ENCODE results near the gene DUSP12.
A peak's percentile ranks its signal among the peaks of the same experiment; 100 is the strongest.
"Not testable (repeated sequence)": the region's sequence is repeated elsewhere in the genome, so short reads cannot be mapped to it uniquely, and the experiment has no call there.

Gene DUSP12

GRCh38 chr1:161720956-161721737 is 28.4 kb upstream of the DUSP12 start, which contains the start of gene FCRLB:
FCRLB (plus strand) TSS chr1:161721544; CDS start chr1:161722673, 1,129 bp downstream.
- CTCF ChIA-PET = interaction anchor here (1.4 kb wide), 2 partner anchors 18 to 234 kb away, joined by 3 to 4 read pairs; no protein-coding TSS in a partner anchor

DNA sequence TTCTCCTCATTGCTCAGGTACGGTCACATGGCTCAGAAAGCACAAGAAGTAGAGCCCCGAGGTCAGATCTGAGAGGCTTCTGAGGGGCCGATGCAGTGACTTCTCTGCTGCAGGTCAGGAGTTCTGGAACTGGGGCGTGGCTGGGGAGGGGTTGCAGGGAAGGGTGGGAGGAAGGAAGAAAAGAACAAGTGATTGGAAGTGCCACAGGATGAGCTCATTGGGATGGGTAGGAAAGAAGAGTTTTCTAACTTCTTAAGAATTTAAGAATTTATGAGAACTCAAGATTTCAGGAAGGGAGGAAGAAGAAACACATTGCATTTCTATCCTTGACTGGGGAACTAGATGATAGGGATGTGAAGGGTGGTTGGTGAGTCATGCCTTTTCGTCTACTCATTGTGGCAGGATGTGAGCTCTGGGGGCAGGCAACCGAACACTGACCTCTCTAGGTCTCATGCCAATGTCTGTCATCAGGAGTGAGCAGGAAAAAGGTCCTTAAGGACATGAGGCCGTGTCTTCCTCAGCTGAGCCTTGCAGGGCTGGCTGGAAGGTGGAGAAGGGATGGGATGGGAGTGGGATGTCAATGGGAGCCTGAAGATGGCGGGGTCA is 27.7 kb upstream of the DUSP12 start:
- CTCF ChIA-PET = interaction anchor here (0.7 to 1.4 kb wide), 4 partner anchors 14 to 234 kb away, joined by 3 to 4 read pairs (median 3); no protein-coding TSS in a partner anchor
- TF ChIP-seq, protein P1, sequence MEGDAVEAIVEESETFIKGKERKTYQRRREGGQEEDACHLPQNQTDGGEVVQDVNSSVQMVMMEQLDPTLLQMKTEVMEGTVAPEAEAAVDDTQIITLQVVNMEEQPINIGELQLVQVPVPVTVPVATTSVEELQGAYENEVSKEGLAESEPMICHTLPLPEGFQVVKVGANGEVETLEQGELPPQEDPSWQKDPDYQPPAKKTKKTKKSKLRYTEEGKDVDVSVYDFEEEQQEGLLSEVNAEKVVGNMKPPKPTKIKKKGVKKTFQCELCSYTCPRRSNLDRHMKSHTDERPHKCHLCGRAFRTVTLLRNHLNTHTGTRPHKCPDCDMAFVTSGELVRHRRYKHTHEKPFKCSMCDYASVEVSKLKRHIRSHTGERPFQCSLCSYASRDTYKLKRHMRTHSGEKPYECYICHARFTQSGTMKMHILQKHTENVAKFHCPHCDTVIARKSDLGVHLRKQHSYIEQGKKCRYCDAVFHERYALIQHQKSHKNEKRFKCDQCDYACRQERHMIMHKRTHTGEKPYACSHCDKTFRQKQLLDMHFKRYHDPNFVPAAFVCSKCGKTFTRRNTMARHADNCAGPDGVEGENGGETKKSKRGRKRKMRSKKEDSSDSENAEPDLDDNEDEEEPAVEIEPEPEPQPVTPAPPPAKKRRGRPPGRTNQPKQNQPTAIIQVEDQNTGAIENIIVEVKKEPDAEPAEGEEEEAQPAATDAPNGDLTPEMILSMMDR (IDR thresholded peaks at IDR 0.05; ENCODE audit: insufficient read depth, low read length, missing control alignments) = no peak

More at GRCh38 chr1:161720956-161721737, 28.4 kb upstream of the DUSP12 start, which contains the start of gene FCRLB:
- POLR2A ChIA-PET = no interaction called here
- TF ChIP-seq, protein P1 (IDR thresholded peaks at IDR 0.05; ENCODE audit: insufficient read depth, low read length, missing control alignments) = no peak
- no peak within 1 kb of the TSS for H3K4me3 ChIP-seq (ENCODE audit: low read depth, low read length)
- no peak for DNase-seq (ENCODE audit: low read depth, low spot score)

GRCh38 chr1:161722406-161722805 is 27.2 kb upstream of the DUSP12 start:
- POLR2A ChIA-PET = interaction anchor here (1.5 kb wide), 1 partner anchor 16 kb away, joined by 4 read pairs; no protein-coding TSS in a partner anchor
- TF ChIP-seq, protein P1 (IDR thresholded peaks at IDR 0.05; ENCODE audit: insufficient read depth, low read length, missing control alignments) = no peak
- CTCF ChIA-PET = interaction anchor here (0.7 to 1.4 kb wide), 4 partner anchors 13 to 235 kb away, joined by 3 to 4 read pairs (median 3); no protein-coding TSS in a partner anchor
- DNase-seq (ENCODE audit: low read depth, low spot score) = no peak
- no peak overlapping the region for H3K4me3 ChIP-seq (ENCODE audit: low read depth, low read length)

More for the DNA sequence above, 27.7 kb upstream of the DUSP12 start:
- POLR2A ChIA-PET = interaction anchor here (1.5 kb wide), 1 partner anchor 15 kb away, joined by 4 read pairs; no protein-coding TSS in a partner anchor
- H3K4me3 ChIP-seq (ENCODE audit: low read depth, low read length) = no peak overlapping the region
- no peak for DNase-seq (ENCODE audit: low read depth, low spot score)

DNA sequence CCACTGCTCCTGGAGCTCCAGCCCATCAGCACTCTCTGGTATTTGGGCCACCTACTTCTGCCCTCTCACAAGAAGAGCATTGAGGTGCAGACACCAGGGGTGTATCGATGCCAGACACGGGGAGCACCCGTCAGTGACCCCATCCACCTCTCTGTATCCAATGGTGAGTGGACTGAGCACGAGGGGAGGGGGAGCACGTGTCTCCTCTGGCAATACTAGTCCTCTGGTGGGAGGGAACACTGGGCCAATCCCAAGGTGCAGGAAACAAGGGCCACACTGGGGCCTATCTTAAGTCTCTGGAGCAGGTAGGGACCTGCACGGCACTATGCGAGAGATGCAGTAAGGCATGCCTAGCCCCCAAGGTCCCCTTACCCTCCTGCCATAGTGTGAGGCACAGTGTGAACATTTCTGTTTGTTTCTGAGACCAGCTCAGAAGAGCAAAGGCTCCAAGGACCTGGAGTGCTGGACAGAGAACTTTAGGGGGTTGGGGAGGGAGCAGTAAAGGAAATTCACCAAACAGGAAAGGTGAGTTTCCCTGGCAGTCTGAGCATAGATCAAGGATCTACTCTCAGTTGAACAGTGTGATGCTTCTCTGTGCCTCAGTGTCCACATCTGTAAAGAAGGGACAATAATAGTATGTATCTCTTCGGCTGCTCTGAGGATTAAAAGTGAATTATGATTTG is 26.0 kb upstream of the DUSP12 start:
- no peak overlapping the region for H3K4me3 ChIP-seq (ENCODE audit: low read depth, low read length)
- ChIA-PET CTCF (interaction anchor here (1.2 kb wide), 1 partner anchor 8 kb away, joined by 4 read pairs; no protein-coding TSS in a partner anchor), POLR2A (interaction anchor here (0.6 kb wide), 1 partner anchor 410 kb away, joined by 3 read pairs; the partner anchor contains the start of gene SDHC)
- TF ChIP-seq, protein P1 (IDR thresholded peaks at IDR 0.05; ENCODE audit: insufficient read depth, low read length, missing control alignments) = no peak
- no peak for DNase-seq (ENCODE audit: low read depth, low spot score)

GRCh38 chr1:161725258-161725907 is 24.2 kb upstream of the DUSP12 start:
- CTCF ChIA-PET = interaction anchor here (0.6 to 2.9 kb wide), 8 partner anchors 11 to 240 kb away, joined by 3 to 28 read pairs (median 9); no protein-coding TSS in a partner anchor
- peak overlapping the region; percentile 75 for H3K4me3 ChIP-seq (ENCODE audit: low read depth, low read length)
- DNase-seq (ENCODE audit: low read depth, low spot score); POLR2A ChIA-PET: not testable (repeated sequence)
